Astrocyte of the spinal cord (primary cell): Measurements from ENCODE around the gene ADAM8.

ENCODE experiments used
- DNase-seq: peaks from one replicate; pipeline ENCODE4 v3.0.0; 2011; ENCODE audit warnings: low read depth, low spot score
- H3K4me3 ChIP-seq: 2 replicates; pipeline ENCODE4 v1.5.1; 2011; ENCODE audit warnings: low read depth, mild to moderate bottlenecking, low read length, moderate library complexity
- CTCF ChIP-seq: IDR thresholded peaks from 2 replicates; pipeline ENCODE4 v1.5.1; 2012; ENCODE audit warnings: low read depth, mild to moderate bottlenecking, low read length, inconsistent platforms
- in situ Hi-C: cut with HindIII; loops from 2 replicates; pipeline ENCODE4 v1.10.0; 2017; ENCODE audit warnings: low sequenced_read_pairs

The ADAM8 gene

GRCh38 chr10:133299738-133300137, 23.1 kb upstream of the ADAM8 start:
- in situ Hi-C loops, result no loop called here
- H3K4me3 ChIP-seq, result no peak overlapping the region
- TF ChIP-seq CTCF, result no peak

GRCh38 chr10:133299224-133299623, 22.6 kb upstream of the ADAM8 start:
- no peak for TF ChIP-seq CTCF
- no peak for DNase-seq
- no peak overlapping the region for H3K4me3 ChIP-seq
- in situ Hi-C loops, result no loop called here

More at GRCh38 chr10:133299738-133300137, 23.1 kb upstream of the ADAM8 start:
- no peak for DNase-seq

DNA sequence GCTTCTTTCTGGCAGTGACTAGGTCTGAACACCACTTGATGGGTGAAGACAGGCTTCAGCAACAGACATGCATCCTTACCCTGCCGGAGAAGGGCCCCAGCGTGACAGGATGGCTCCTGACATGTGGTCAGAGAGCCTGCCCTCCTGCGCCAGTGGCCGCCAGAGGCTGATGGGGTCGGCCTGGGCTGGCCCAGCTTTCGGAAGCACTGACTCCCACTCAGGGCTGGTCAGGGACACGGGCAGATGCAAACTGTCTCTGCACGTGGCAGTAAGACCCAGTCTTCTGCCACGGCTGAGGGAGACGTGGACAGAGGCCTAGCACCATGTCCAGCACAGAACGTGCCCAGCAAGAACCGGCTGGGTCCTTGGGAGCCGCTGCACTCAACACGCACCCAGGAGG, 21.8 kb upstream of the ADAM8 start:
- TF ChIP-seq CTCF, result no peak
- in situ Hi-C loops, result no loop called here
- no peak overlapping the region for H3K4me3 ChIP-seq
- DNase-seq, result no peak

GRCh38 chr10:133297504-133297903, 20.8 kb upstream of the ADAM8 start:
- TF ChIP-seq CTCF, result no peak
- no peak overlapping the region for H3K4me3 ChIP-seq
- no peak for DNase-seq
- in situ Hi-C loops, result no loop called here

DNA sequence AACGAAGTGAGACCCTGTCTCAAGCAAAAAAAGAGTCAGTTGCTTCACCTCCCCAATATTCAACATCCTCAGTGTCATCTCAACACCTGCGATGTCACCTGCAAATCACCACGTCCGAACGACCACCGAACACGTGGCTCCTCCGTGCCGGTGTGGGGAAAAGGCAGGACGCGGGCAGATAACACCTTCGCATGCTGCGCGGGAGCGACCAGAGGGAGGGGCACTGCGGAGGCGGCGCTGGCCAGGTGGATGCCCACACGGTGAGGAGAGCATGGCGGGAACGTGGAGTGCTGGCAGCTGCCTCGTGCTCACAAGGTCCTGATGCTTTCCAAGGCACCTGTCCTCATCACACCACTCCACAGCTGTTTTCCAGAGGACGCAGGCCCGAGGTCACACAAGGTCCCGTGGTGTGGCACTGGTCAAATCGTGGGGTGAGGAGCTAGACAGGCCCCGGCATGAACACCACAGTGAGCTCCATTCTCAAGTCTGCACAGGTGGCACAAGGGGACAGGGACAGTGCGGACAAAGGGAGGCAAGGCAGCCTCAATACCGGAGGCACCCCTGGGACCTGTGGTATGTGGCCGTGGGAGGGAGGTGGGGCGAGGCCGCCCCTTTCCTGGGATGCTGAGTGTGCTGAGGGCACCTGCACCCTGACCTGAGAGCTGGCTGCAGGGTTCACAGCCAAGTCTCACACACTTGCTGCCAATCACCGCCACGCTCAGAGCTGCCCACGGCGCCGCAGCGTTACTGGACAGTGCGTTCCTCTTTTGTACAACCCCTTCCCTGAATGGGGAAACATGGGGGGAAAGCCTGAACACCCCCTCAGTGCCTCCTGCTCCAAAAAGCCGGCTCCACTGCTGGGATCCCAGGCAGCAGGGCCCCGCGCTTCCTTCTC, 19.0 kb upstream of the ADAM8 start:
- DNase-seq, result no peak
- in situ Hi-C loops, result no loop called here
- no peak for TF ChIP-seq CTCF
- H3K4me3 ChIP-seq, result no peak overlapping the region

DNA sequence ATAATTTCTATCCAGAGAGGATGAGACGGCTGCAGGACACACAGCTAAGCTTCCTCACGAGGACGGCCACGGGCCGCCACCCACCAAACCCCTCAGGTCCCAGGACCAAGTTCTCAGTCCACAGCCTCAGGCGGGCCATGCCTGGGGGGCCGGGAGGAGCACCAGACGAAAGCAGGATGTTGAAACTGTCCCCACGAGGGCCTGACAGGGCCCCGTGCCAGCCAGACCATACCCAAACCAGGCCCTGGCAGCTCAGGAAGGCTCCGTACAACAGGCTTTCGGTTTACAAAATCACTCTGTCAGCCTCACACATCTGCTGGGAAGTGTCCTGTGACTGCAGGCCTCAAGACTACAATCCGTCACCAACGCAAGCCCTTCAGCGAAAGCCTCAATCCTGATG, 17.5 kb upstream of the ADAM8 start:
- no peak for DNase-seq
- no peak for TF ChIP-seq CTCF
- no peak overlapping the region for H3K4me3 ChIP-seq
- in situ Hi-C loops, result no loop called here
